ENCODE data around the gene NCBP2.

NCBP2 gene

DNA sequence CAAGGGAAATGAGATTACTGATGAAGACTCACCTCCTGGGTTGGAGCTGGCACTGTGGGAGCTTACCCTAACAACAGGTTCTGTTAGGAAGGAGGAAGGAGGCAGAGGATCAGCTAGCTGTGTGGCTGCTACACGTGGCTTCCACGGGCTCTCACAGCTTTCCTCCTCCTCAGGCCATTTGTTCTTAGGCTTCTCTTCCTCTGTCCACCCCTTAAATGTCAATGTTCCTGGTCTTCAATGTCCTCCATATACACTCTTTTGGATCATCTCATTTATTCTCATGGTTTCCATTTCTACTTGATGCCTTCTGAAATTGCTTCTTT, 21.3 kb upstream of the NCBP2 start:
- no peak overlapping the region for H3K9ac ChIP-seq
- no peak overlapping the region for H3K4me2 ChIP-seq
- H3K27ac ChIP-seq, result no peak overlapping the region
- H3K4me3 ChIP-seq (IDR thresholded peaks at IDR 0.05; ENCODE audit: insufficient read depth, low read depth, low read length), result no peak overlapping the region
- H3K79me2 ChIP-seq (ENCODE audit: insufficient read depth, low read depth), result no peaks in the 10 kb centered on the region
- no peak overlapping the region for H2AFZ ChIP-seq (ENCODE audit: low read depth)
- no peaks in the 10 kb centered on the region for H3K27me3 ChIP-seq (ENCODE audit: insufficient read depth, low read depth)
- H3K4me1 ChIP-seq (ENCODE audit: low read depth, poor library complexity, severe bottlenecking), result no peaks in the 10 kb centered on the region
- TF ChIP-seq, protein P1, sequence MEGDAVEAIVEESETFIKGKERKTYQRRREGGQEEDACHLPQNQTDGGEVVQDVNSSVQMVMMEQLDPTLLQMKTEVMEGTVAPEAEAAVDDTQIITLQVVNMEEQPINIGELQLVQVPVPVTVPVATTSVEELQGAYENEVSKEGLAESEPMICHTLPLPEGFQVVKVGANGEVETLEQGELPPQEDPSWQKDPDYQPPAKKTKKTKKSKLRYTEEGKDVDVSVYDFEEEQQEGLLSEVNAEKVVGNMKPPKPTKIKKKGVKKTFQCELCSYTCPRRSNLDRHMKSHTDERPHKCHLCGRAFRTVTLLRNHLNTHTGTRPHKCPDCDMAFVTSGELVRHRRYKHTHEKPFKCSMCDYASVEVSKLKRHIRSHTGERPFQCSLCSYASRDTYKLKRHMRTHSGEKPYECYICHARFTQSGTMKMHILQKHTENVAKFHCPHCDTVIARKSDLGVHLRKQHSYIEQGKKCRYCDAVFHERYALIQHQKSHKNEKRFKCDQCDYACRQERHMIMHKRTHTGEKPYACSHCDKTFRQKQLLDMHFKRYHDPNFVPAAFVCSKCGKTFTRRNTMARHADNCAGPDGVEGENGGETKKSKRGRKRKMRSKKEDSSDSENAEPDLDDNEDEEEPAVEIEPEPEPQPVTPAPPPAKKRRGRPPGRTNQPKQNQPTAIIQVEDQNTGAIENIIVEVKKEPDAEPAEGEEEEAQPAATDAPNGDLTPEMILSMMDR (conservative IDR thresholded peaks at IDR 0.05; ENCODE audit: low read depth, low read length), result no peak
- H4K20me1 ChIP-seq (ENCODE audit: insufficient read depth), result no peaks in the 10 kb centered on the region
- no peaks in the 10 kb centered on the region for H3K36me3 ChIP-seq (ENCODE audit: insufficient read depth)

DNA sequence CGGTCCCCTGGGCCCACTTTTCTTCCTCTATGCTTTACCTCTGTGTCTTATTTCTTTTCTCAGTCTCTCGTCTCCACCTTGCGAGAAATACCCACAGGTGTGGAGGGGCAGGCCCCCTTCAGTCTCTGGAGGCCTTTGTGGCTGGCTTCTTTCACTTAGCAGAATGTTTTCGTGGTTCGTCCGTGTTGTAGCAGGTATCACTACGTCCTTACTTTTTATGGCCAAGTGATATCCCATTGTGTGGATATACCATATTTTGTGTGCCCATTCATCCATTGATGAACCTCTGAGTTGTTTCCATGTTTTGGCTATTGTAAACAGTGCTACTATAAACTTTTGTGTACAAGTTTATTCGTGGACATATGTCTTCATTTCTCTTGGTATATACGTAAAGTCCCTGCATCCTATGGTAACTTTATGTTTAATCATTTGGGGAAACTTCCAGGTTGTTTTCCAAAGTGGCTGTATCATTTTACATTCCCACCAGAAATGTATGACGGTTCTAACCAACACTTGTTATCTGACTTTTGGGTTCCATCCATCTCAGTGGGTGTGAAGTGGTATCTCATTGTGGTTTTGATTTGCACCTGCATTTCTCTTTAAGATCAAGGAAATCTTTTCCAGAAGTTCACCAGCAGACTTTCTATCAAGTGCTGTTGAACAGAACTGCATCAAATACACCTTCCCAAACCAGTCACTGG, 20.8 kb upstream of the NCBP2 start:
- TF ChIP-seq, protein P1 (conservative IDR thresholded peaks at IDR 0.05; ENCODE audit: low read depth, low read length), result no peak
- no peak overlapping the region for H2AFZ ChIP-seq (ENCODE audit: low read depth)
- no peak overlapping the region for H3K4me2 ChIP-seq
- no peaks in the 10 kb centered on the region for H3K36me3 ChIP-seq (ENCODE audit: insufficient read depth)
- H3K4me3 ChIP-seq (IDR thresholded peaks at IDR 0.05; ENCODE audit: insufficient read depth, low read depth, low read length), result no peak overlapping the region
- H3K9ac ChIP-seq, result no peak overlapping the region
- H3K79me2 ChIP-seq (ENCODE audit: insufficient read depth, low read depth), result no peaks in the 10 kb centered on the region
- no peak overlapping the region for H3K27ac ChIP-seq
- no peaks in the 10 kb centered on the region for H4K20me1 ChIP-seq (ENCODE audit: insufficient read depth)
- H3K4me1 ChIP-seq (ENCODE audit: low read depth, poor library complexity, severe bottlenecking), result no peaks in the 10 kb centered on the region
- H3K27me3 ChIP-seq (ENCODE audit: insufficient read depth, low read depth), result no peaks in the 10 kb centered on the region

DNA sequence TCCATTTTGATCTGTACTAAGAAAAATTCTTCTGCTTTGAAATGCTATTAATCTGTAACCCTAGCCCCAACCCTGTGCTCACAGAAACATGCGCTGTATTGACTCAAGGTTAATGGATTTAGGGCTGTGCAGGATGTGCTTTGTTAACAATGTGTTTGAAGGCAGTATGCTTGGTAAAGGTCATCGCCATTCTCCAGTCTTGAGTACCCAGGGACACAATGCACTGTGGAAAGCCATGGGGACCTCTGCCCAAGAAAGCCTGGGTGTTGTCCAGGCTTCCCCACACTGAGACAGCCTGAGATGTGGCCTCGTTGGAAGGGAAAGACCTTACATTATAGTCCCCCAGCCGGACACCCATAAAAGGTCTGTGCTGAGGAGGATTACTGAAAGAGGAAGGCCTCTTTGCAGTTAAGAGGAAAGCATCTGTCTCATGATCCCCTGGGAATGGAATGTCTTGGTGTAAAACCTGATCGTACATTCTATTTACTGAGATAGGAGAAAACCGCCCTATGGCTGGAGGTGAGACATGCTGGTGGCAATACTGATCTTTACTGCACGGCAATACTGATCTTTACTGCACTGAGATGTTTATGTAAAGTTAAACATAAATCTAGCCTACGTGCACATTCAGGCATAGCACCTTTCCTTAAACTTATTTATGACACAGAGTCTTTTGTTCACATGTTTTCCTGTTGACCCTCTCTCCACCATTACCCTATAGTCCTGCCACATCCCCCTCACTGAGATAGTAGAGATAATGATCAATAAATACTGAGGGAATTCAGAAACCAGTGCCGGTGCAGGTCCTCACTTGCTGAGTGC, 20.0 kb upstream of the NCBP2 start:
- Histone ChIP-seq H3K79me2 (ENCODE audit: insufficient read depth, low read depth) (no peaks in the 10 kb centered on the region), H3K4me2 (no peak overlapping the region), H3K4me3 (IDR thresholded peaks at IDR 0.05; ENCODE audit: insufficient read depth, low read depth, low read length) (no peak overlapping the region), H3K36me3 (ENCODE audit: insufficient read depth) (no peaks in the 10 kb centered on the region), H4K20me1 (ENCODE audit: insufficient read depth) (no peaks in the 10 kb centered on the region), H2AFZ (ENCODE audit: low read depth) (no peak overlapping the region), H3K9ac (no peak overlapping the region), H3K4me1 (ENCODE audit: low read depth, poor library complexity, severe bottlenecking) (no peaks in the 10 kb centered on the region), H3K27ac (no peak overlapping the region), H3K27me3 (ENCODE audit: insufficient read depth, low read depth) (no peaks in the 10 kb centered on the region)
- TF ChIP-seq, protein P1 (conservative IDR thresholded peaks at IDR 0.05; ENCODE audit: low read depth, low read length), result no peak

DNA sequence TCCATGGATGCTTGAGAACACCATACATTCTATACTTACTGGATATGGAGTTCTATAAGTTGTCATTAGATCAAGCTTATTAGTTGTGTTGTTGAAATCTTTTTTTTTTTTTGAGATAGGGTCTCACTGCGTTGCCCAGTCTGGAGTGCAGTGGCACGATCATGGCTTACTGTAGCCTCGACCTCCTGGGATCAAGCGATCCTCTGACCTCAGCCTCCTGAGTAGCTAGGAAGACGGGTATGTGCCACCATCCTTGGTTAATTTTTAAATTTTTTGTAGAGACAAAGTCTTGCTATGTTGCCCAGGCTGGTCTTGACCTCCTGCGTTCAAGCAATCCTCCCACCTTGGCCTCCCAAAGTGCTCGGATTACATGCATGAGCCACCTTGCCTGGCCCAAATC, 12.5 kb upstream of the NCBP2 start:
- no peaks in the 10 kb centered on the region for H3K79me2 ChIP-seq (ENCODE audit: insufficient read depth, low read depth)

More for the DNA sequence above, 12.5 kb upstream of the NCBP2 start:
- Histone ChIP-seq H3K4me2 (no peak overlapping the region), H2AFZ (ENCODE audit: low read depth) (no peak overlapping the region), H3K4me1 (ENCODE audit: low read depth, poor library complexity, severe bottlenecking) (no peaks in the 10 kb centered on the region), H4K20me1 (ENCODE audit: insufficient read depth) (no peaks in the 10 kb centered on the region), H3K9ac (no peak overlapping the region), H3K27ac (no peak overlapping the region), H3K4me3 (IDR thresholded peaks at IDR 0.05; ENCODE audit: insufficient read depth, low read depth, low read length) (no peak overlapping the region), H3K27me3 (ENCODE audit: insufficient read depth, low read depth) (no peaks in the 10 kb centered on the region), H3K36me3 (ENCODE audit: insufficient read depth) (no peaks in the 10 kb centered on the region)
- TF ChIP-seq, protein P1 (conservative IDR thresholded peaks at IDR 0.05; ENCODE audit: low read depth, low read length), result no peak

Measured in KMS-11 (cell line).